SK-N-MC (cell line): ENCODE results near the gene FLT1.

Experiments
- DNase-seq: peaks from one replicate; pipeline ENCODE4 v3.0.0-alpha.2; 2011; ENCODE audit warnings: low read depth, low spot score
- H3K27ac ChIP-seq: fragments of 200-600 bp; sonication (generic); 2 replicates; pipeline ENCODE4 v1.5.1; 2016; ENCODE audit warnings: mixed run types
- H3K36me3 ChIP-seq: fragments of 200-600 bp; sonication (generic); 2 replicates; pipeline ENCODE4 v1.6.1; 2017; ENCODE audit warnings: antibody characterized with exemption, low read length, mixed read lengths; ENCODE audit not compliant: insufficient read depth
- H3K4me3 ChIP-seq: fragments of 200-600 bp; sonication (generic); 2 replicates; pipeline ENCODE4 v1.5.1; 2016
- H3K9ac ChIP-seq: fragments of 200-600 bp; sonication (generic); 2 replicates; pipeline ENCODE4 v1.8.0; 2017; ENCODE audit warnings: mixed run types, mixed read lengths; ENCODE audit not compliant: insufficient read length
- H3K9me3 ChIP-seq: fragments of 200-600 bp; sonication (generic); 2 replicates; pipeline ENCODE4 v1.6.1; 2017; ENCODE audit warnings: low read depth, mild to moderate bottlenecking, antibody characterized with exemption, low read length, moderate library complexity, mixed read lengths
- EZH2 ChIP-seq: fragments of 200-600 bp; sonication (generic); IDR thresholded peaks from one replicate; pipeline ENCODE4 v1.6.1; 2017; ENCODE audit warnings: antibody characterized with exemption
- FOXP2 ChIP-seq: optimal IDR thresholded peaks from 2 replicates; pipeline ENCODE3; 2011; ENCODE audit warnings: mild to moderate bottlenecking, moderate library complexity; ENCODE audit not compliant: insufficient read depth; ENCODE audit errors: extremely low read length, control extremely low read depth
- POLR2AphosphoS5 ChIP-seq: IDR thresholded peaks from 2 replicates; pipeline ENCODE4 v1.6.1; 2012; ENCODE audit warnings: mild to moderate bottlenecking, low read depth, low read length, borderline replicate concordance

FLT1 gene

DNA sequence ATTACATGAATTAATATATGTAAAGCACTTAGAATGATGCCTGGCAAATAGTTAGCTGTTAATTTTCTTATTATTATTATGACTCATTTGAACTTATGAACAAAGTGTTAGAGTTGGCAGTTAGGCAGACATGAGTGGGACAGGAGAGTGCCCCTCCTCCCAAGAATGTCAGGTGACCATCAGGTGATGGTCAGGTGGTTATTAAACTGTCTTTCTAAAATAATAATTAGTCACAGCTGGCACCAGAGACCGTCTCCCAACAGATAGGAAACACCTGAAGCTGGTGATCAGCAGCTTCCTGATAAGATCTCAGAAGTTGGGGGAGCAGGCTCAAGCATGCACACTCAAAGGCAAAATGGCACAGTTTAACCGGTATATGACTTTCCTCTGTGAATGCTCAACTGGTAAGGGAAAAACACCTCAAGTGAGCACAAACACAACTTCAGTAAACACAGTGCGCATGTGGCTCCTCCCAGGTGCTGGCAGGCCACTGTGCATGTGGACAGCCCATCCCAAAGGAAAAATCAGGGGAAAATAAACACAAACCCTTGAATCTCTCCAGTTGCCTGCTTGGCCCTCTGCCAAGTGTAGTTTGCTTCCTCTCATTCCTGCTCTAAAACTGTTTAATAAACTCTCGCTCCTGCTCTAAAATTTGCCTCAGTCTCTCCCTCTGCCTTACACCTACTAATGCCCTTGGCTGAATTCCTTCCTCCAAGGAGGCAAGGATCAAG, 54.0 kb downstream of the FLT1 start:
- Histone ChIP-seq H3K9ac (no peak overlapping the region), H3K9me3 (no peaks in the 10 kb centered on the region), H3K36me3 (no peaks in the 10 kb centered on the region), H3K27ac (no peak overlapping the region), H3K4me3 (no peak overlapping the region)
- no peak for TF ChIP-seq EZH2
- TF ChIP-seq FOXP2 = no peak
- TF ChIP-seq POLR2AphosphoS5 = no peak
- no peak for DNase-seq

DNA sequence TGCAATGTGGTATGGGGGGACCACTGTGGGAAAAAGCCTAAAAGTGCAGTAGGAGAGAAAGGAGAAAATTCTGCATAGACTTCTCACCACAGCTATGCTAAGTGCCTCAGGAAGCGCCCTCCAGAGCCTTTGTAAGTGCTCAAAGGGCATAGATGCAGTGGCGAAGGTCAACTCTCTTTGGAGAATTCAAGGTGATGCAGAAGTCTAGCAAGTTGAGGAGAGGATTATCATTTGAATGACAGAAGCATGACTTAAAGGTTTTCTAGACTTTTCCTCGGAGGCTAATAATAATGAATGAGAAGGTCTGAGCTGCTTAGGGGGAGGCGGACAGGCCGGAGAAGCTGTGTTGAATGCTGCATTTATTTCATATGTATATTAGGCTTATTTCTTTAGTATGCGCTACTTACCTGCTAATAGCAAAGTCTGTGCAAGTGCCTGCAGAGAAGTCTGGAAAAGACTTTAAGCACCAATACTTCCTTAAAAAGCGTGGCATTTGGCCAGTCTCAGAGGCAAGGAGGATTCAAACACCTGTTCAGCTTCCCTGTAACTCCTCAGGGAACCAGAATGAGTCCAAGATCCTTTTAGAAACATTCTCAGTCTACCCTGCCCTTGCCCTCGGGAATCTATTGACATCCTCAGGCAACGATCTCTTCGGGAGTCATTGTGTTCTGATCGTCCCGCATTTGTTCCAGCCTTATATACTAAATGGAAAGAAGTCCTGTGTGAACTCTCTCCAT, 56.2 kb downstream of the FLT1 start:
- no peak overlapping the region for H3K27ac ChIP-seq
- H3K4me3 ChIP-seq = no peak overlapping the region
- TF ChIP-seq EZH2 (no peak), FOXP2 (no peak), POLR2AphosphoS5 (no peak)
- no peaks in the 10 kb centered on the region for H3K36me3 ChIP-seq
- no peak for DNase-seq
- H3K9ac ChIP-seq = no peak overlapping the region
- H3K9me3 ChIP-seq = no peaks in the 10 kb centered on the region

DNA sequence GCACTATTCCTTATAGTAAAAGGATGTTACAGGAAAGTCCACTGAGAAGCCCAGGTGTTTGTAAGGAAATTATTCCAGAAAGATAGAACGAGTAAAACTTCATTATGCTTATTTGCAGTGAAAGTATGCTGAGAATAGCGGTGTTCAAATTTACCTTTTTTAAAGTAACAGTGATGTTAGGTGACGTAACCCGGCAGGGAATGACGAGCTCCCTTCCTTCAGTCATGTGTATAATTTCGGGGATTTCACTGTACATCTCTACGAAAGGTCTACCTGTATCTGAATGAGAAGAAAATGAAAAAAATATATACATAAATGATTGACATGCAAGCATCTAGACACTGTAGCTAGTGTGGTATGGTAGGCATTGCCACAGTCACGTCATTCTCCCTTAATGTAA, 56.9 kb downstream of the FLT1 start:
- H3K36me3 ChIP-seq = no peaks in the 10 kb centered on the region
- TF ChIP-seq EZH2 (no peak), POLR2AphosphoS5 (no peak), FOXP2 (no peak)
- H3K9ac ChIP-seq = no peak overlapping the region

DNA sequence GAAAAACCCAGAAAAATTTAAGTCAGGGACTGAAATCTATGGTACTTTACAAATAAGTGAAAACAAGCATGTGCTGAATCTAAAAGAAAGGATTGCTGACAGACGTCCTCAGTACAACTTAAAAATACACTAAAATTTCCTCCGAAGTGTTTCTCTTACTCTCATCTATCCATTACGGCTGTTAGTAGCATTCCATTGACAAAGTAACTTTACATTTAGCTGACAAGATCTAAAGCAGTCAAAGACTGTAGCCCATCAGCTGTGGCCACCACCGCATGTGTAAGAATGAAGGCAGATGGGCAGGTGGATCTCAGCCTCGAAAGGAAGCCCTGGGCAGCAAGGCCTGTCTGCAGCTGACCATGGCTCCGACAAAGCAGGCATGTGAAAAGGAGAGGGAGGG, 59.0 kb downstream of the FLT1 start:
- TF ChIP-seq EZH2 (no peak), FOXP2 (no peak), POLR2AphosphoS5 (no peak)
- Histone ChIP-seq H3K4me3 (no peak overlapping the region), H3K27ac (no peak overlapping the region), H3K9me3 (no peaks in the 10 kb centered on the region), H3K9ac (no peak overlapping the region), H3K36me3 (no peaks in the 10 kb centered on the region)
- DNase-seq = no peak

More for the DNA sequence above, 56.9 kb downstream of the FLT1 start:
- no peak for DNase-seq
- H3K27ac ChIP-seq = no peak overlapping the region
- no peaks in the 10 kb centered on the region for H3K9me3 ChIP-seq
- H3K4me3 ChIP-seq = no peak overlapping the region

DNA sequence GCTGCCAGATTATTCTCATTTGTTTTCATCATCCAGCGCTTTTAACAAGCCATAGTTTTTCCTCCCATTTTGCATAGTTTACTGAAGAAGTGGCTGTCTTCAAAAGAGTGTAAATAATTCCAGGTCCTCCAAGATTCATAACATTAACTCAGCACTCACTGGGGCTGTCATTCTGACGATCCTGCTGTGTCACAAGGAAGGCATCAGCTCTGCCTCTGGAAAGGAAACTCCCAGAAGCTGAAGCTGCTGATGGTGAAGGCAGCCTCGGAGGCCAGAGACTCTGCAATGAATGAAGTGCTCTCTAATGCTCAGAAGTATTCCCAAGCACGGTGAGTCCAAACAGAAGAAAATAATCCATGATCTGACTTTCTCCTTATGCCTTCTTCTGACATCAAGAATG, 60.0 kb downstream of the FLT1 start:
- H3K4me3 ChIP-seq = no peak overlapping the region
- TF ChIP-seq POLR2AphosphoS5 (no peak), FOXP2 (no peak), EZH2 (no peak)
- no peak overlapping the region for H3K9ac ChIP-seq
- no peak for DNase-seq
- no peak overlapping the region for H3K27ac ChIP-seq
- no peaks in the 10 kb centered on the region for H3K36me3 ChIP-seq
- H3K9me3 ChIP-seq = no peaks in the 10 kb centered on the region

DNA sequence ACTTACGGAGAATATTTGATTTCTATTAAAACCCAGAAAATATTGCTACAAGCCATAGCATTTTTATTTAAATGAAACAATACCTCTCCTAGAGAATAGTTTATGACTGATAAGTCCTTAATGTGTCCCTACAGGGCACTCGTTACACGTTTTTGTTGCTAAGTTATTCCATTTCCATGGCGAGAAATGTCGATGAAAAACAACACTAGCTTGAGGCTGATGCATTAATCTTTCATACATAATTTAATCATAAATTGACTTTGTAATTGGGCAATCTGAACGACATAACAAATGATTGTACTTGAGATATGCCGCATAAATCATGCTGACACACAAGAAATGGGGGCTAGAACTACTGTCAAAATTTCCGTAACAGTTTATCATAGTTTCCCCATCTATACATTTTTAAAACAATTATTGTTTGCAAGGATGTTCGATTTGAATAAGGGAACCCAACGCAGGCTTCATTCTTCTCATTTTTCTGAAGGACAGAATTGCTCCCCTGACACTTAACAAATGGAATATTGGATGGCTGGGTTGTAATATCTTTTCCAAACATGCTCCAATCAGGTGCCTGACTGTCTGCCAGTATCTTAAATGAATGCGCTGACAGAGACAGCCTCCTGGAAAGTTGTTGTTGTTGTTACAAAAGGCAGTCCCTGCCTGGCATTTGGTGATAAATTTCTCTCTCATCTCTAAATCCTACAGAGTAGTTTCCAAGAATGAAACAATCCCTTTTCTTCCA, 61.9 kb downstream of the FLT1 start:
- TF ChIP-seq FOXP2 (no peak), POLR2AphosphoS5 (no peak), EZH2 (no peak)
- no peaks in the 10 kb centered on the region for H3K9me3 ChIP-seq
- no peak overlapping the region for H3K9ac ChIP-seq
- no peak overlapping the region for H3K4me3 ChIP-seq
- H3K36me3 ChIP-seq = no peaks in the 10 kb centered on the region
- H3K27ac ChIP-seq = no peak overlapping the region
- DNase-seq = no peak

DNA sequence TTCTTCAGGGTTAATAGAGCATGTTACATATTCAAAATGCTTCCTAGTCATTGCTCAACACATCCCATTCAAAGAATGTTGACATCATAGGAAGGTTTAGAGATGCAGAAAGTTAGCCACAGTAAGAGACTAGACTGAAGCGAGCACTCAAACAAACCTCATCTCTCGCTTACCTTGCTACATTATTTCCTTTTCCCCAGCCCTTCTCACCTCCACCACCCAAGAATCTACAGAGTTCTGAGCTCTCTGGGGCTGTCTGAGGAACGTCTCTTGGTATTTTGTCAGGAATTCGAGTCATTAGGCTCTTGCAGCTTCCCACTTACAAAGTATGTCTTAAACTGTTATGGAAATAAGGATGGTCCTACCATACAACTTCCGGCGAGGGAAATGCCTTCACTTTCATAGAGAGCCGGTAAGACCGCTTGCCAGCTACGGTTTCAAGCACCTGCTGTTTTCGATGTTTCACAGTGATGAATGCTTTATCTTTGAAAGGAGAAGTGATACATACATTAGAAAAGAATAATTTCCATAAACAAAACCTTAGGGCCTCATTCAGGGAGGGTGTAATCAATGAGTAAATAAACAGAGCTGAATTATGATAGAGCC, 65.1 kb downstream of the FLT1 start:
- no peak for DNase-seq
- Histone ChIP-seq H3K36me3 (no peaks in the 10 kb centered on the region), H3K4me3 (peak overlapping the region; percentile 34), H3K27ac (peak overlapping the region; percentile 15; the same call in 1 of the 2 replicates), H3K9ac (no peak overlapping the region), H3K9me3 (no peaks in the 10 kb centered on the region)
- TF ChIP-seq FOXP2 = no peak
- no peak for TF ChIP-seq POLR2AphosphoS5
- TF ChIP-seq EZH2 = no peak

DNA sequence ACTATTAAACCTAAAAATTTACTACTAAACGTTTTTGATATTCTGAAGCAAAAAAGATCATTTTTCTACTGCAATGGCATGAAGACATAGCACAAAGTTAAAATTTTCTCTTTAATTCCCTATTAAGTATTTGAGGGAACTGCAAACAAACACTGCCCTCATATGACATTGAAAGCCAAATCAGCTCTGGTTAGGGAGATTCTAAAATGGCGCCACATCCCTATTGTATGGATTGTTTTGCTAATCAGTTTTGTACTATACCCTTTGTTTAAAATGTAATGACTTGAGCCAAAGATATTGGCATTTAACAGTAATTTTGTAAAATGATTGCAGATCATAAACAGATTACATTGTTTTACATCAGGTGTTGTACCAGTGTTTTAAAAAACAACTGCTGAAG, 65.8 kb downstream of the FLT1 start:
- H3K36me3 ChIP-seq = no peaks in the 10 kb centered on the region
- H3K4me3 ChIP-seq = no peak overlapping the region
- no peak overlapping the region for H3K27ac ChIP-seq
- TF ChIP-seq FOXP2 = no peak
- no peak for DNase-seq
- no peaks in the 10 kb centered on the region for H3K9me3 ChIP-seq
- H3K9ac ChIP-seq = no peak overlapping the region
